Stimulated activated CD4-positive, alpha-beta T cell treated with anti-CD3 and anti-CD28 coated beads, Interleukin-12 subunit alpha, Interleukin-12 subunit beta, amount 100 ng/mL, for 4 hours (primary cell): ENCODE data around the gene FBRSL1.
"Not testable (repeated sequence)": the region's sequence is repeated elsewhere in the genome, so short reads cannot be mapped to it uniquely, and the experiment has no call there.

Experiments used
- DNase-seq: peaks from one replicate; pipeline ENCODE4 v3.0.0-alpha.2; 2020

Gene FBRSL1

GRCh38 chr12:132528564-132529106 is 38.7 kb downstream of the FBRSL1 start:
- no peak for DNase-seq

- no peak for DNase-seq
These were observed 39.3 kb downstream of the FBRSL1 start for GRCh38 chr12:132529156-132529839.

GRCh38 chr12:132529906-132530305 is 40.0 kb downstream of the FBRSL1 start:
- DNase-seq = no peak

- no peak for DNase-seq
These were observed 40.5 kb downstream of the FBRSL1 start for GRCh38 chr12:132530447-132530846.

- DNase-seq = no peak
These were observed 40.9 kb downstream of the FBRSL1 start for GRCh38 chr12:132530851-132531250.

- not testable (repeated sequence) for DNase-seq
These were observed 43.0 kb downstream of the FBRSL1 start for GRCh38 chr12:132532711-132533583.

GRCh38 chr12:132533584-132533958 is 43.6 kb downstream of the FBRSL1 start:
- DNase-seq = no peak

- DNase-seq = no peak
These were observed 44.1 kb downstream of the FBRSL1 start for GRCh38 chr12:132534076-132534475.

GRCh38 chr12:132535019-132535418 is 45.1 kb downstream of the FBRSL1 start:
- DNase-seq = no peak

GRCh38 chr12:132536102-132536876 is 46.3 kb downstream of the FBRSL1 start:
- no peak for DNase-seq

GRCh38 chr12:132537049-132537448 is 47.1 kb downstream of the FBRSL1 start:
- no peak for DNase-seq

- no peak for DNase-seq
These were observed 48.1 kb downstream of the FBRSL1 start for GRCh38 chr12:132537836-132538662.

GRCh38 chr12:132538663-132538990 is 48.7 kb downstream of the FBRSL1 start:
- no peak for DNase-seq

GRCh38 chr12:132539016-132539773 is 49.2 kb downstream of the FBRSL1 start:
- no peak for DNase-seq

GRCh38 chr12:132540436-132540835 is 50.5 kb downstream of the FBRSL1 start:
- DNase-seq = no peak

- DNase-seq = no peak
These were observed 51.2 kb downstream of the FBRSL1 start for GRCh38 chr12:132541200-132541599.

- DNase-seq = no peak
These were observed 52.0 kb downstream of the FBRSL1 start for GRCh38 chr12:132541996-132542395.

GRCh38 chr12:132542661-132543060 is 52.7 kb downstream of the FBRSL1 start:
- DNase-seq = no peak

GRCh38 chr12:132543298-132544079 is 53.5 kb downstream of the FBRSL1 start:
- DNase-seq = no peak

- DNase-seq = no peak
These were observed 54.1 kb downstream of the FBRSL1 start for GRCh38 chr12:132544080-132544397.

- no peak for DNase-seq
These were observed 54.5 kb downstream of the FBRSL1 start for GRCh38 chr12:132544498-132544897.
